ENCODE results near the gene NPEPL1. TPM values are rescaled to one million over a fixed set of nuclear protein-coding genes. Genes with fewer than 3 reads are reported as not detected.

NPEPL1 gene
- polyA plus RNA-seq, 4 donors = 33.4 to 57.8 (median 48.4) TPM

DNA sequence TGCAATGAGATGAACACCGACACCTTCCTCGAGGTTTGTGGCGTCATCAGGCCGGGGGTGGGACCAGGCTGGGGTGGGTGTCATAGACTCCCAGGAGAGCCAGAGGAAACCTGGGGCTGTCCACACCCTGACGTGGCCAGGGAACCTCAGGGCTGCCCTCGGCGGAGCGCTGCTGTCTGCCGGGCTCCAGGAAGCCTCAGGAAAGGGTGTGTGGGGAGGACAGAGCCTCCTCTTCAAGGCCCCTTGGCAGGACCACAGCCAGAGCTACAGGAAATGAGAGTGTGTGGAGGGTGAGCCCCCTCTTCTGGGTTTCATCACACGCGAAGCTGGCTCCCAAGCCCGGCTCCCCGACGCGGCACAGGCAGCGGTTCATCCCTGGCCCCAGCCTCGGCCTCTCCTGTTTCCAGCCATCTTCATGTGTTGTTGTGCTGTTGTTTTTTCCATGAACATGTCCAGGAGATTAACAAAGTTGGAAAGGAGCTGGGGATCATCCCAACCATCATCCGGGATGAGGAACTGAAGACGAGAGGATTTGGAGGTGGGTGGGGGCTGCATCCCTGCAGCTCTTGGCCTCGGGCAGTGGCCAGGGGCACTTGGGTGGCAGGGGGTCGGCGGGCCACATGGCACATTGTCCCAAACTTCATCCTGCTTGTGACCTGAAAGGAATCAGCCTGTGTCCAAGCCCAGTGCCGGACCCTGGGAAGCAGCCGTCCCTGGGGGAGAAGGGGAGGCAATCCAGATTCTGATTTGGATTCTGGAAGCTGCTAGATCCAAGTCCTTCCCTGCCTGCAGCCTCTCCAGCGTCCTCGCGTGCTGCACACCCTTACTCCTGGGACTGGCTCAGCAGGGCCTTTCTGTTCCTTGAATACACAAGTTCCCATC, 6.4 kb downstream of the NPEPL1 start:
- no peak for DNase-seq (ENCODE audit: low read depth in 4 of 4, low spot score in 2 of 4)

DNA sequence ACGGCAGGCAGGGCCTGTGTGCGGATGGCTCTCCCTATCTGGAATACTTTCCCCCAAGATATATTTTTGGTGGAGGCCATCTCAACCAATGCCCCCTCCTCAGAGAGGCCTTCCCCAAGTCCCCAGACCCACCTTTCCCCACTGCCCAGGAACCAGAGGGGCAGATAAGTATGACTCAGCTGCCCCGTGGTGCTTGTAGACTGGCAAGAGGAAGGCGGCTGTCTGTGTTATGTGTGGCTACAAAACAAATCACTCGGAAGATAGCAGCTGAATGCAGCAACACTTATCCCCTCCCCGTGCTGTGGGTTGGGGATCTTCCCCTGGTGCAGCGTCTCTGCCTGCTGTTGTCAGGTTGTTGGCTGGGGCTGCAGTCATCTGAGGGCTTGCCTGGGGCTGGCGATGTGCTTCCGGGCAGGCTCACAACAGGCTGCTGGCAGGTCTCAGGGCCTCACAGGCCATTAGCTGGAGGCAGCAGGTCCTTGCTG, 7.1 kb downstream of the NPEPL1 start:
- DNase-seq (ENCODE audit: low read depth in 4 of 4, low spot score in 2 of 4) = no peak

DNA sequence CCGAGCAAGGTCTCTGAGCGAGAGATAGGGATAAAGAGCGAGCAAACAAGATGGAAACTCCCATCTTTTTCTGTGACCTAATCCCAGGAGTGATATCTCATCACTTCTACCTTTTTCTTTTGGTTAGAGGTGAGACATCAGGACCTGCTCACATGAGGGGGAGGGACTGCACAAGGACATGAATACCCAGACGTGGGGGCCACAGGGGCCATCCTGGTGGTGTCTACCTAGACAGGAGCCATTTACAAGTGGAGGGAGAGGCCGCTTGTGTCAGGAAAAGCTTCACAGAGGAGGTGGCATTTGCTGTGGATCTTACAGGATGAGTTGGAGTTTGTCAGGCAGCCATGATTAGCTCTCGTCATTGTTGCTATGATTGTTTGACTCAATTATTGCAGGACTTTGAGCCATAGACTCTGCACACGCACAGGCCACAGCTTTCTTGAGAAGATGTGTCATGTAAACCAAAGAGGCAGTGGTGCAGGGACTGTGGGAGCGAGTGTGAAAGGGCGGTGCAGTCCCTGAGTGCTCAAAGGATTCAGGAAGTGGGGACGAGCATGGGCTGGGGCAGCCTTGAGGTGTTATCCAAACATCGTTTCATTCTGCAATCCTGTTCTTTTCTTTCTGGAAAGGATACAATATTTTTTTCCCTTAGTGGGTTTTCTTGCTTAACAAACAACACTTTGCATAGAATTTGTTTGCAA, 7.7 kb downstream of the NPEPL1 start:
- no peak for DNase-seq (ENCODE audit: low read depth in 4 of 4, low spot score in 2 of 4)

DNA sequence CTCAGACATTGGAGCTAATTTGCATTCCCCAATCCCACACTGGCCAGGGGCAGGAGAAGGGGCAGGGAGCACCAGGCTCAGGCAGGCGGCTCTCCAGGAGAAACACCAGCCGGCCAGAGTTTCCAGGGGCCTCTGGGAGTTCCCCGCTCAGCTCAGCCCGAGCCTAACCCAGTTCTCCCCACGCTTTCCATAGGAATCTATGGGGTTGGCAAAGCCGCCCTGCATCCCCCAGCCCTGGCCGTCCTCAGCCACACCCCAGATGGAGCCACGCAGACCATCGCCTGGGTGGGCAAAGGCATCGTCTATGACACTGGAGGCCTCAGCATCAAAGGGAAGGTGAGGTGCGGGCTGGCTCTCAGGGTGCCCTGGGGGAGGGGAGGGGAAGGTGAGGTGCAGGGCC, 8.2 kb downstream of the NPEPL1 start:
- DNase-seq (ENCODE audit: low read depth in 4 of 4, low spot score in 2 of 4) = no peak

DNA sequence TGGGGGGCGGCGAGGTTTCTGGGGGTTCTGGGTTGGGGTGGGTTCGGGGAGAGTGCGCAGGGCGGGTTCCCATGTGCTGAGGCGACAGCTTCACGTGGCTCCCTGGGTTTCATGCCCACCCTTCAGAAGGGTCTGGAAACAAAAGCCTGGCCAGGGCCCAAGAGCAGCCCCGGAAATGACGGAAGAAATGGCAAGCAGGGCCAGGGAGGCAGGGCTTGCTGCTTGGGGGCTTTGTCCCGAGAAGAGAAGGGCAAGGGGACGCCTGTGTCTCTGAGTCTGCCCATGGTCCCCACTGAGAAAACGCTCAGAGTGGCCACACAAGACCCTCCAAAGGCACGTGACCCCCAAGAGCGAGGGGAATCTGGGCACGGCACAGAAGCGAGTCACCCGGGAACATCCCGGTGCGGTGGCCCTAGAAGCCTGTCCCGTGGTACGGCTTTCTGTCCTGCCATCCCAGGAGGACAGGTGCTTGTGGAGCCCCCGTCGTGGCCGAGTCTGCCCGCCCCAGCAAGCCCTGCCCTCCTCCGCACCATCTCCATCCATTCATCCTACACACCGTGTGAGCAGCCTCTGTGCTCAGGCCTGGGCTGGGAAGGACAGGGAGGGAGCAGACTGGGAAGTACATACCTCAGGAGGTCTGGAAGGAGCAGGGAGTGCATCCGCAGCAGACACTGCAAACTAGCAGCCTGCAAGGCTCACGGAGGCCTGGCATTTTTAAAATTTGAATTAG, 9.0 kb downstream of the NPEPL1 start:
- DNase-seq (ENCODE audit: low read depth in 4 of 4, low spot score in 2 of 4) = no peak

- no peak for DNase-seq (ENCODE audit: low read depth in 4 of 4, low spot score in 2 of 4)
Observed at GRCh38 chr20:58702161-58702510, 9.5 kb downstream of the NPEPL1 start.

- DNase-seq (ENCODE audit: low read depth in 4 of 4, low spot score in 2 of 4) = no peak
Observed at GRCh38 chr20:58702859-58703648, 10.5 kb downstream of the NPEPL1 start.

DNA sequence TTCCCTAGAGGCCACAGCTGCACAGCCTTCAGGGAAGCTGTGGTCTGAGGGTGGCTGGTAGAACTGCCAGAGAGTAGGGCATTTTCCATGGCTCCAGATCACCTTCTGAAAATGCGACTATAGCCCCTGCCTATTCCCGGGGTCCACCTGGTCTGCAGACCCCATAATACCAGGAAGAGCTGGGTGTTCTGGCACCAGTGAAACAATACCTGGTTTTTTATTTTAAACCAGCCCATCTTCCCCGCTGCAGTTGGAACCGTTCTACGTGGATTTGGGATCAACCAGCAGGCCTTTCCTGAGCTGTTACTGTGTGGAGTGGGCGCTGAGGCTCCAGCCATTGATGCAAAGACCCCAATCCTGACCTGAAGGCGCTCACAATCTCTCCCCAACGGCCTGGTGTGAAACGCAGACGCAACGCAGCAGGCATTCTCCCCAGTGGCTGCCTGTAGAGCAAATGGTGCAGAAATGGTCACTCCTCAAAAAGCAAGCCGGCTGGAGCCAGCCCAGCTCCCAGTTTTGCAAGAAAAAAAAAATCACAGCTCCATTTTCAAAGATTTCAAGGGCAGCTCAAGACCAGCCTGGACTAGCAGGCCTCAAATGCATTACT, 11.3 kb downstream of the NPEPL1 start:
- no peak for DNase-seq (ENCODE audit: low read depth in 4 of 4, low spot score in 2 of 4)

GRCh38 chr20:58705208-58705926, 12.8 kb downstream of the NPEPL1 start:
- no peak for DNase-seq (ENCODE audit: low read depth in 4 of 4, low spot score in 2 of 4)

DNA sequence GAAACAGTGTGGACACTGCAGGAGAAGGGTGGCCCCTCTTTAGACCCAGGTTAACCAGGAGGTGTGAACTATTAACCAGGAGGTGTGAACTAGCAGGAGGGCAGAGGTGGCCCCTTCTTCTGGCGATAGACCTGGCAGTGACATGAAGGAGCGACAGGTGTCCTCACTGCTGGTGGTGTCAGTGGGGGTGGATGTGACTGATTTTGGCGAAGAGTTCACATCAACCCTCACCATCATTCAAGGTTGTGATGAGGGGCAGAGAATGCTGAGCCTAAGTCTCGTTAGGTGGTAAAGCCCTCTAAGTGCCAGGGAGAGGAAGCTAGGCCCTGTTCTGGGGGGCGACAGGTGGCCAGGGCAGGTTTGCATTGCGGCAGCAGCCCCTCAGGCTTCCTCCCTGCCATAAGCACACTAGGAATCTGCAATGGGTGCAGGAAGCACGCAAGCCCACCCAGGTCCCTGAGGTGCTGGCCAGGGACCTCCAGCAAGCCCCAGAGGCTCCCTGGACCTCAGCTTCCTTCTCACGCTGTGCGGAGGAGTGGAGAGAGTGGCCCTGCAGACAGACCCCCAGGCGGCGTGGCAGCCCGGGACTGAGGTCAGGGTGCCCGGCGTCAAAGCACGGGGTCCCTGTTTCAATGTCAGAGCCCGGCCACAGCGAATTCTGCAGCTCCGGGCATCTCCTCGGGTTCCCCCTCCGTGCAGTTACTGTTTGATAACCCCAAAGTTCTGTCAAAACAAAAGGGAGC, 13.7 kb downstream of the NPEPL1 start:
- DNase-seq (ENCODE audit: low read depth in 4 of 4, low spot score in 2 of 4) = no peak

- no peak for DNase-seq (ENCODE audit: low read depth in 4 of 4, low spot score in 2 of 4)
Observed at GRCh38 chr20:58706975-58707681, 14.5 kb downstream of the NPEPL1 start.

DNA sequence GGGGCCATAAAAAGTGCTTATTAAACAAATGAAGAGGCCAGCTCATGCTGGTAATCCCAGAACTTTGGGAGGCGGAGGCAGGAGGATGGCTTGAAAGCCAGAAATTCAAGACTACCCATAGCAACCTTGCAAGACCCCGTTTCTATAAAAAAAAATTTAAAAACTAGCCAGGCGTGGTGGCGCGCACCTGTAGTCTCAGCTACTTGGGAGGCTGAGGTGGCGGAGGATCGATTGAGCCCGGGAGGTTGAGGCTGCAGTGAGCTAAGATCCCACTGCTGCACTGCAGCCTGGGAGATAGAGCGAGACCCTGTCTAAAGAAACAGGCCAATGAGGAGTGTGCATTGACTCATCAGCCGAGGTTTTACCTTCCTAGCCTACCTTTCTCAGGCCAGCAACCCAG, 15.2 kb downstream of the NPEPL1 start:
- no peak for DNase-seq (ENCODE audit: low read depth in 4 of 4, low spot score in 2 of 4)

- DNase-seq (ENCODE audit: low read depth in 4 of 4, low spot score in 2 of 4) = no peak
Observed at GRCh38 chr20:58708246-58708931, 15.8 kb downstream of the NPEPL1 start.

GRCh38 chr20:58709013-58709702, 16.6 kb downstream of the NPEPL1 start:
- no peak for DNase-seq (ENCODE audit: low read depth in 4 of 4, low spot score in 2 of 4)

GRCh38 chr20:58709703-58710039, 17.1 kb downstream of the NPEPL1 start:
- DNase-seq (ENCODE audit: low read depth in 4 of 4, low spot score in 2 of 4) = no peak

GRCh38 chr20:58710481-58711265, 18.1 kb downstream of the NPEPL1 start:
- no peak for DNase-seq (ENCODE audit: low read depth in 4 of 4, low spot score in 2 of 4)

Data from left renal cortex interstitium (tissue), 4 donors.